ENCODE measurements around the gene SREBF2.
"Not testable (repeated sequence)": the region's sequence is repeated elsewhere in the genome, so short reads cannot be mapped to it uniquely, and the experiment has no call there.

The SREBF2 gene

GRCh38 chr22:41833369-41834004, 582 bp downstream of the SREBF2 start:
- TF ChIP-seq, protein P1, sequence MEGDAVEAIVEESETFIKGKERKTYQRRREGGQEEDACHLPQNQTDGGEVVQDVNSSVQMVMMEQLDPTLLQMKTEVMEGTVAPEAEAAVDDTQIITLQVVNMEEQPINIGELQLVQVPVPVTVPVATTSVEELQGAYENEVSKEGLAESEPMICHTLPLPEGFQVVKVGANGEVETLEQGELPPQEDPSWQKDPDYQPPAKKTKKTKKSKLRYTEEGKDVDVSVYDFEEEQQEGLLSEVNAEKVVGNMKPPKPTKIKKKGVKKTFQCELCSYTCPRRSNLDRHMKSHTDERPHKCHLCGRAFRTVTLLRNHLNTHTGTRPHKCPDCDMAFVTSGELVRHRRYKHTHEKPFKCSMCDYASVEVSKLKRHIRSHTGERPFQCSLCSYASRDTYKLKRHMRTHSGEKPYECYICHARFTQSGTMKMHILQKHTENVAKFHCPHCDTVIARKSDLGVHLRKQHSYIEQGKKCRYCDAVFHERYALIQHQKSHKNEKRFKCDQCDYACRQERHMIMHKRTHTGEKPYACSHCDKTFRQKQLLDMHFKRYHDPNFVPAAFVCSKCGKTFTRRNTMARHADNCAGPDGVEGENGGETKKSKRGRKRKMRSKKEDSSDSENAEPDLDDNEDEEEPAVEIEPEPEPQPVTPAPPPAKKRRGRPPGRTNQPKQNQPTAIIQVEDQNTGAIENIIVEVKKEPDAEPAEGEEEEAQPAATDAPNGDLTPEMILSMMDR (IDR thresholded peaks at IDR 0.05) = no peak
- Mint-ChIP-seq H3K36me3 (ENCODE audit: low read depth) (peaks cover 23% of the 10 kb centered on the region), H3K27me3 (ENCODE audit: low read depth, poor library complexity) (no peaks in the 10 kb centered on the region), H3K4me3 (peak overlapping the region; percentile 98), H3K4me1 (peaks cover 70% of the 10 kb centered on the region), H3K27ac (peak overlapping the region; percentile 99), H3K9me3 (no peaks in the 10 kb centered on the region)
- DNase-seq = peak; percentile 64

GRCh38 chr22:41834005-41834944, 1.4 kb downstream of the SREBF2 start:
- Mint-ChIP-seq H3K4me3 (peak overlapping the region; percentile 98), H3K9me3 (no peaks in the 10 kb centered on the region), H3K4me1 (peaks cover 70% of the 10 kb centered on the region), H3K36me3 (ENCODE audit: low read depth) (peaks cover 30% of the 10 kb centered on the region), H3K27me3 (ENCODE audit: low read depth, poor library complexity) (no peaks in the 10 kb centered on the region), H3K27ac (peak overlapping the region; percentile 99)
- TF ChIP-seq, protein P1 (IDR thresholded peaks at IDR 0.05) = no peak
- no peak for DNase-seq

GRCh38 chr22:41835462-41835861, 2.6 kb downstream of the SREBF2 start:
- H3K36me3 Mint-ChIP-seq (ENCODE audit: low read depth) = peaks cover 39% of the 10 kb centered on the region
- not testable (repeated sequence) for H3K9me3 Mint-ChIP-seq; DNase-seq; H3K27ac Mint-ChIP-seq; H3K27me3 Mint-ChIP-seq (ENCODE audit: low read depth, poor library complexity); H3K4me3 Mint-ChIP-seq
- H3K4me1 Mint-ChIP-seq = peaks cover 65% of the 10 kb centered on the region

DNA sequence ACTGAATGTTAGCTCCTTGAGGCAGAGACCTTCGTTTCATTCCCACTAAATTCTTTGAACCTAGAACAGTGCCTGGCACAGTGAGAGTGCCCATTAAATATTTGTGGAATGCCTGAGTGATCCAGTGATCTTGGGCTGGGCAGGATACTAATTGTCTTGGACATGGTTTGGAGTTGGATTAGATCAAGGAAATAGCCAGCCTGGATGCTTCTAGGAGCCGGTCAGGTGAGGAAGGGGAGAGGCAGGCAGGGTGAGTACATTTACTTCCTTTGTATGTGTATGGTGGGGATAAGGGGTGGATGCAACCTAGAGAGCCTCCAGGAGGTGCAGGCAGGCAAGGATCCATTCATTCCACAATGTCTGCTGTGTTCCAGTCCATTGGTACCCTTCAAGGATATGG, 3.6 kb downstream of the SREBF2 start:
- Mint-ChIP-seq H3K36me3 (ENCODE audit: low read depth) (peaks cover 50% of the 10 kb centered on the region), H3K27ac (peak overlapping the region; percentile 86), H3K27me3 (ENCODE audit: low read depth, poor library complexity) (no peaks in the 10 kb centered on the region), H3K9me3 (no peaks in the 10 kb centered on the region), H3K4me3 (peak overlapping the region; percentile 5), H3K4me1 (peaks cover 63% of the 10 kb centered on the region)
- no peak for DNase-seq
- TF ChIP-seq, protein P1 (IDR thresholded peaks at IDR 0.05) = no peak

DNA sequence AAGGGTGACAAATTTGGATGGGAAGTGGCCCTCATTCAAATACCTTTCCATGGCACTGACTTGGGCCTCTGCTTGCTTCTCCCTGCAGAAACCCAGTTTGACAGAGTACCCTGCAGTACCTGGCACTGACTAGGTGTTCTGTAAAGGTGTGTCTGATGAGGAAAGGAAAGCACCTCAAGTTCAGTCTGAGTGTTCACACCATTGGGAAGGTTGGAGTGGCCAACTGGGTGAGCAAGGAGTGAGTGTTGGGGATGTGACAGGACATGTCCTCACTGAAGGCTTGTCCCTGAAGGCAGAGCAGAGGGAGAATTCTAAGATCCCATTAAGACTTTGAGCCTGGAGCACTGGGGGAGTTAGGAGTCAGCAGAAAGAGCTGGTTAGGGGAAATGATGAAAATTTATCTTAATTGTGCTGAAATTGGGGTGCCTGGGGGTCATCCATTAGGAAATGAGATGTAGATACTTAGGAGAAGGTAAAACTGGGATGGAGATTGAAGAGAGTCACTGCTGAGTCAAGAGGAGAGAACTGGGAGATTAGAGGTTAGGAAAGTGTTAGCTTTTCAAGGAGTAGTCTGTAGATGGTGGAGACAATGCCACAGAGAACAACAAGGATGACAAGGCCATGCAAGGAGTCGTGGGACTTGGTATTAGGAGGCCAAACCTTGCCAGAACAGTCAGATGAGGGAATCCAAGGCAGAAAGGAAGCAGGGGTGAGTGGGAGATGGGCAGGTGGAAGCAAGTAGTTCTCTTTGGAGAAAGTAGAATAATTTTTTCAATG, 6.1 kb downstream of the SREBF2 start:
- Mint-ChIP-seq H3K27ac (peak overlapping the region; percentile 91), H3K4me3 (no peak overlapping the region), H3K4me1 (peaks cover 52% of the 10 kb centered on the region), H3K9me3 (no peaks in the 10 kb centered on the region), H3K27me3 (ENCODE audit: low read depth, poor library complexity) (no peaks in the 10 kb centered on the region), H3K36me3 (ENCODE audit: low read depth) (peaks cover 68% of the 10 kb centered on the region)
- DNase-seq = no peak
- TF ChIP-seq, protein P1 (IDR thresholded peaks at IDR 0.05) = no peak

GRCh38 chr22:41840216-41840615, 7.3 kb downstream of the SREBF2 start:
- Mint-ChIP-seq H3K36me3 (ENCODE audit: low read depth) (peaks cover 68% of the 10 kb centered on the region), H3K4me1 (peaks cover 55% of the 10 kb centered on the region), H3K4me3 (no peak overlapping the region), H3K27me3 (ENCODE audit: low read depth, poor library complexity) (no peaks in the 10 kb centered on the region), H3K27ac (peak overlapping the region; percentile 82), H3K9me3 (no peaks in the 10 kb centered on the region)
- DNase-seq = no peak
- TF ChIP-seq, protein P1 (IDR thresholded peaks at IDR 0.05) = no peak
